HCT116 (cell line): Measurements from ENCODE around the gene GBX1. TPM values are rescaled to one million over a fixed set of nuclear protein-coding genes. Genes with fewer than 3 reads are reported as not detected.

Experiments used
- ATAC-seq: fragments of 200-7000 bp; cut with Tn5 transposase; 2 replicates; pipeline ENCODE4 v1.9.1; 2020; ENCODE audit warnings: mild to moderate bottlenecking, moderate library complexity
- BruUV-seq: library from RNA; stranded (reverse); fragments of 400-500 nt; replicated peaks from 2 replicates; lab custom pipeline; 2021; lab: Mats Ljungman, UMichigan
- CTCF ChIA-PET: fragments of 300-600 bp; sonication (Branson Sonifier 250); formaldehyde crosslinking; loops from one replicate; lab custom pipeline; 2021; ENCODE audit warnings: antibody characterized with exemption; lab: Charles Lee
- POLR2A ChIA-PET: fragments of 300-600, 350-600 bp; sonication (Branson Sonifier 250); formaldehyde crosslinking; loops from one replicate; lab custom pipeline; 2021; ENCODE audit warnings: antibody characterized with exemption; lab: Charles Lee
- RAD21 ChIA-PET, 2 experiments: fragments of 300-600 bp; sonication (Branson Sonifier 250); formaldehyde crosslinking; loops; one replicate each; lab custom pipeline; 2023; ENCODE audit warnings: low total read pairs in 2 of 2; ENCODE audit not compliant: uncharacterized antibody in 2 of 2, unreplicated experiment in 2 of 2, low non-redundant PET in 1 of 2; lab: Charles Lee
- DNase-seq: peaks from one replicate; pipeline ENCODE4 v3.0.0-alpha.2; 2010; ENCODE audit warnings: low read depth, low spot score
- H2AFZ ChIP-seq: fragments of 200-600 bp; shearing (Covaris generic), sonication (generic); 2 replicates; pipeline ENCODE4 v1.6.1; 2017; ENCODE audit warnings: low read depth, mixed run types, mixed read lengths, antibody characterized with exemption, low read length; ENCODE audit not compliant: poor library complexity, severe bottlenecking
- H3K27ac ChIP-seq: 2 replicates; pipeline ENCODE4 v1.5.1; 2012; ENCODE audit warnings: low read depth, low read length
- H3K27me3 ChIP-seq: fragments of 200-600 bp; sonication (generic); 2 replicates; pipeline ENCODE4 v1.6.1; 2016; ENCODE audit warnings: mixed run types, low read length, mixed read lengths; ENCODE audit not compliant: insufficient read depth
- H3K36me3 ChIP-seq, 2 experiments: fragments of 200-500 bp in 1 of 2; fragments of 200-600 bp in 1 of 2; sonication (Bioruptor generic) in 1 of 2; sonication (generic) in 1 of 2; 2 replicates each; pipeline versions ENCODE4 v1.5.1 to v1.6.1; 2014 to 2016; ENCODE audit warnings: low read length in 2 of 2, inconsistent platforms in 1 of 2, mixed read lengths in 1 of 2, mixed run types in 1 of 2; ENCODE audit not compliant: insufficient read depth in 2 of 2, control insufficient read depth in 1 of 2
- H3K4me1 ChIP-seq, 2 experiments: fragments of 200-600 bp in 1 of 2; sonication (generic) in 1 of 2; 2 replicates each; pipeline versions ENCODE4 v1.5.1 to v1.6.1; 2012 to 2017; ENCODE audit warnings: low read length in 2 of 2, inconsistent platforms in 1 of 2, mild to moderate bottlenecking in 1 of 2, mixed read lengths in 1 of 2, mixed run types in 1 of 2, moderate library complexity in 1 of 2; ENCODE audit not compliant: insufficient read depth in 2 of 2, control insufficient read depth in 1 of 2
- H3K4me2 ChIP-seq: fragments of 200-600 bp; sonication (generic); 2 replicates; pipeline ENCODE4 v1.6.1; 2017; ENCODE audit warnings: mixed run types, low read length, mixed read lengths
- H3K4me3 ChIP-seq, 2 experiments: fragments of 200-600 bp in 1 of 2; sonication (generic) in 1 of 2; replicated peaks in 1 of 2; 2 replicates each; pipeline ENCODE4 v1.5.1; 2011 to 2016; ENCODE audit warnings: low read length in 2 of 2, control low read depth in 1 of 2, low read depth in 1 of 2, mild to moderate bottlenecking in 1 of 2, mixed read lengths in 1 of 2, mixed run types in 1 of 2
- H3K79me2 ChIP-seq: fragments of 200-600 bp; sonication (generic); 2 replicates; pipeline ENCODE4 v1.6.1; 2017; ENCODE audit warnings: mild to moderate bottlenecking, mixed run types, low read length, moderate library complexity, mixed read lengths; ENCODE audit not compliant: insufficient read depth
- H3K9ac ChIP-seq: fragments of 200-600 bp; sonication (generic); 2 replicates; pipeline ENCODE4 v1.6.1; 2016; ENCODE audit warnings: low read length, mixed read lengths
- H3K9me2 ChIP-seq: fragments of 200-600 bp; sonication (generic), shearing (Covaris generic); 2 replicates; pipeline ENCODE4 v1.6.1; 2017; ENCODE audit warnings: mixed run types, mild to moderate bottlenecking, moderate library complexity; ENCODE audit not compliant: insufficient read depth
- H3K9me3 ChIP-seq, 2 experiments: fragments of 200-500 bp in 1 of 2; fragments of 200-600 bp in 1 of 2; sonication (Bioruptor generic) in 1 of 2; sonication (generic) in 1 of 2; 2 replicates each; pipeline ENCODE4 v1.6.1; 2014 to 2017; ENCODE audit warnings: low read length in 2 of 2, mixed read lengths in 2 of 2, inconsistent platforms in 1 of 2, low read depth in 1 of 2, mild to moderate bottlenecking in 1 of 2, mixed run types in 1 of 2, moderate library complexity in 1 of 2; ENCODE audit not compliant: control insufficient read depth in 1 of 2, insufficient read depth in 1 of 2
- H4K20me1 ChIP-seq: fragments of 200-600 bp; sonication (generic), shearing (Covaris generic); 2 replicates; pipeline ENCODE4 v1.6.1; 2017; ENCODE audit warnings: mixed run types, mild to moderate bottlenecking, moderate library complexity; ENCODE audit not compliant: insufficient read depth
- ATF3 ChIP-seq: IDR thresholded peaks from 2 replicates; pipeline ENCODE4 v1.6.1; 2012
- CBX3 ChIP-seq: IDR thresholded peaks from 2 replicates; pipeline ENCODE4 v1.6.1; 2012; ENCODE audit warnings: low read depth
- CEBPB ChIP-seq: IDR thresholded peaks from 2 replicates; pipeline ENCODE4 v1.6.1; 2012; ENCODE audit warnings: low read depth
- CTCF ChIP-seq, 3 experiments: fragments of 200-600 bp in 1 of 3; sonication (generic) in 1 of 3; IDR thresholded peaks in 2 of 3; conservative IDR thresholded peaks in 1 of 3; 2 replicates each; pipeline ENCODE4 v1.5.1; 2012 to 2017; ENCODE audit warnings: low read depth in 2 of 3, low read length in 2 of 3, antibody characterized with exemption in 1 of 3, borderline replicate concordance in 1 of 3, control low read depth in 1 of 3, mild to moderate bottlenecking in 1 of 3, mixed read lengths in 1 of 3, mixed run types in 1 of 3, moderate library complexity in 1 of 3; ENCODE audit not compliant: insufficient read depth in 1 of 3
- EGR1 ChIP-seq: IDR thresholded peaks from 2 replicates; pipeline ENCODE4 v1.6.1; 2012; ENCODE audit warnings: low read depth
- ELF1 ChIP-seq: IDR thresholded peaks from 2 replicates; pipeline ENCODE4 v1.6.1; 2012; ENCODE audit warnings: low read depth, borderline replicate concordance
- EZH2phosphoT487 ChIP-seq: fragments of 200-600 bp; IDR thresholded peaks from 2 replicates; pipeline ENCODE4 v1.6.1; 2018; ENCODE audit warnings: antibody characterized with exemption, borderline replicate concordance
- FOSL1 ChIP-seq: IDR thresholded peaks from 2 replicates; pipeline ENCODE4 v1.6.1; 2012; ENCODE audit warnings: low read depth
- JUND ChIP-seq: IDR thresholded peaks from 2 replicates; pipeline ENCODE4 v1.6.1; 2012
- RAD21 ChIP-seq: IDR thresholded peaks from 2 replicates; pipeline ENCODE4 v1.6.1; 2012; ENCODE audit warnings: low read depth, mild to moderate bottlenecking
- REST ChIP-seq: IDR thresholded peaks from 2 replicates; pipeline ENCODE4 v1.6.1; 2012; ENCODE audit warnings: low read depth
- SIN3A ChIP-seq: IDR thresholded peaks from 2 replicates; pipeline ENCODE4 v1.6.1; 2012; ENCODE audit warnings: low read depth
- SP1 ChIP-seq: IDR thresholded peaks from 2 replicates; pipeline ENCODE4 v1.6.1; 2012; ENCODE audit warnings: low read depth
- SRF ChIP-seq: IDR thresholded peaks from 2 replicates; pipeline ENCODE4 v1.6.1; 2012; ENCODE audit warnings: low read depth
- ZBTB33 ChIP-seq: IDR thresholded peaks from 2 replicates; pipeline ENCODE4 v1.6.1; 2011; ENCODE audit warnings: mild to moderate bottlenecking, low read length, moderate library complexity; ENCODE audit not compliant: insufficient replicate concordance; ENCODE audit errors: extremely low read depth
- ZNF274 ChIP-seq: fragments of 200-500 bp; sonication (Bioruptor generic); IDR thresholded peaks from 2 replicates; pipeline ENCODE4 v1.6.1; 2014; ENCODE audit warnings: mild to moderate bottlenecking, low read depth, low read length, inconsistent platforms
- intact Hi-C: fragments of 100-400 bp; cut with micrococcal nuclease; formaldehyde crosslinking; loops from 2 replicates; pipeline ENCODE4 v1.10.0; 2022
- total RNA-seq: library from RNA; stranded (reverse); gene quantifications from one replicate; pipeline ENCODE4 v1.2.1, GENCODE V29; 2021; ENCODE audit not compliant: unreplicated experiment

The GBX1 gene
- total RNA-seq, 1 experiment from 2014 or later = 0.86 TPM

- H3K9ac ChIP-seq = no peak overlapping the region
- CTCF ChIA-PET = no interaction called here
- peaks cover 0 to 24% of the 10 kb centered on the region in 2 experiments; a peak in 3 of 4 replicates for H3K36me3 ChIP-seq
- H4K20me1 ChIP-seq = no peaks in the 10 kb centered on the region
- TF ChIP-seq CBX3 = no peak
- no peak for TF ChIP-seq SRF
- no peak for TF ChIP-seq ELF1
- no peak for TF ChIP-seq EGR1
- no peak for TF ChIP-seq ZBTB33
- no peak for TF ChIP-seq CEBPB
- TF ChIP-seq ZNF274 = no peak
- no peak for TF ChIP-seq REST
- no peak for TF ChIP-seq SP1
- no peak for TF ChIP-seq CTCF (IDR thresholded peaks at IDR 0.05 in 2 of 3, conservative IDR thresholded peaks at IDR 0.05 in 1 of 3; ENCODE audit: borderline replicate concordance in 1 of 3, insufficient read depth in 1 of 3, low read depth in 2 of 3, low read length in 2 of 3)
- TF ChIP-seq ATF3 = no peak
- TF ChIP-seq FOSL1 = no peak
- no peak for TF ChIP-seq JUND
- no peak for TF ChIP-seq SIN3A
- TF ChIP-seq RAD21 = no peak
- TF ChIP-seq EZH2phosphoT487 = no peak
- H3K4me2 ChIP-seq = no peak overlapping the region
- no peak overlapping the region for H3K27ac ChIP-seq
- intact Hi-C loops = no loop called here
- RAD21 ChIA-PET = no interaction called here
- H3K79me2 ChIP-seq = no peaks in the 10 kb centered on the region
- H2AFZ ChIP-seq = no peak overlapping the region
- ATAC-seq = no peak
- DNase-seq = no peak
- no peaks in the 10 kb centered on the region for H3K27me3 ChIP-seq
- POLR2A ChIA-PET = no interaction called here
- no TSS peak for BruUV-seq
- no peak overlapping the region for H3K4me3 ChIP-seq
- no peaks in the 10 kb centered on the region for H3K9me2 ChIP-seq
- no peaks in the 10 kb centered on the region for H3K4me1 ChIP-seq
- no peaks in the 10 kb centered on the region for H3K9me3 ChIP-seq
Observed at GRCh38 chr7:151133266-151133985, 34.1 kb downstream of the GBX1 start.
